Activated CD4-positive, alpha-beta T cell treated with anti-CD3 and anti-CD28 coated beads, Interleukin-2, amount 10 ng/mL, durations not matched to agents 7 days and 5 days (primary cell): ENCODE data around the gene PPEF1. TPM values are rescaled to one million over a fixed set of nuclear protein-coding genes. Genes with fewer than 3 reads are reported as not detected.

Experiments used
- CTCF ChIA-PET: fragments of 350-600 bp; sonication (Branson Sonifier 250); formaldehyde crosslinking; loops from one replicate; lab custom pipeline; 2021; ENCODE audit warnings: antibody characterized with exemption; lab: Charles Lee
- POLR2A ChIA-PET: fragments of 350-600 bp; sonication (Branson Sonifier 250); formaldehyde crosslinking; loops from one replicate; lab custom pipeline; 2021; ENCODE audit warnings: antibody characterized with exemption; lab: Charles Lee
- DNase-seq: peaks from one replicate; pipeline ENCODE4 v3.0.0-alpha.2; 2020
- H3K27ac Mint-ChIP-seq: one replicate; pipeline ENCODE4 v1.8.0; 2021; ENCODE audit warnings: mild to moderate bottlenecking, moderate library complexity, mixed read lengths
- H3K27me3 Mint-ChIP-seq: one replicate; pipeline ENCODE4 v1.8.0; 2021; ENCODE audit warnings: mixed read lengths
- H3K36me3 Mint-ChIP-seq: one replicate; pipeline ENCODE4 v1.8.0; 2021; ENCODE audit warnings: low read depth, mixed read lengths
- H3K4me1 Mint-ChIP-seq: one replicate; pipeline ENCODE4 v1.8.0; 2021; ENCODE audit warnings: mixed read lengths
- H3K4me3 Mint-ChIP-seq: one replicate; pipeline ENCODE4 v1.8.0; 2021; ENCODE audit warnings: mild to moderate bottlenecking, moderate library complexity, mixed read lengths
- H3K9me3 Mint-ChIP-seq: one replicate; pipeline ENCODE4 v1.8.0; 2021; ENCODE audit warnings: mixed read lengths
- total RNA-seq, 2 experiments: library from RNA; stranded (reverse); gene quantifications; one replicate each; pipeline ENCODE4 v1.2.3, GENCODE V29; 2021

PPEF1 gene
- total RNA-seq, 2 experiments from 2014 or later = not detected

GRCh38 chrX:18855919-18856644, 148.6 kb downstream of the PPEF1 start:
- peaks cover 11% of the 10 kb centered on the region for H3K4me1 Mint-ChIP-seq
- POLR2A ChIA-PET = no interaction called here

GRCh38 chrX:18856645-18856997, 149.2 kb downstream of the PPEF1 start:
- Mint-ChIP-seq H3K27ac (no peak overlapping the region), H3K9me3 (no peaks in the 10 kb centered on the region), H3K36me3 (no peaks in the 10 kb centered on the region), H3K27me3 (no peaks in the 10 kb centered on the region), H3K4me3 (no peak overlapping the region), H3K4me1 (peaks cover 11% of the 10 kb centered on the region)
- CTCF ChIA-PET = no interaction called here
- no peak for DNase-seq
- POLR2A ChIA-PET = no interaction called here

More at GRCh38 chrX:18855919-18856644, 148.6 kb downstream of the PPEF1 start:
- no peaks in the 10 kb centered on the region for H3K36me3 Mint-ChIP-seq
- H3K4me3 Mint-ChIP-seq = no peak overlapping the region
- CTCF ChIA-PET = no interaction called here
- H3K27me3 Mint-ChIP-seq = no peaks in the 10 kb centered on the region
- no peak for DNase-seq
- H3K27ac Mint-ChIP-seq = no peak overlapping the region
- no peaks in the 10 kb centered on the region for H3K9me3 Mint-ChIP-seq

GRCh38 chrX:18861511-18861910, 154.1 kb downstream of the PPEF1 start:
- ChIA-PET CTCF (no interaction called here), POLR2A (no interaction called here)
- no peak for DNase-seq
- Mint-ChIP-seq H3K4me1 (peaks cover 2% of the 10 kb centered on the region), H3K27ac (no peak overlapping the region), H3K4me3 (no peak overlapping the region), H3K9me3 (no peaks in the 10 kb centered on the region), H3K36me3 (no peaks in the 10 kb centered on the region), H3K27me3 (no peaks in the 10 kb centered on the region)

GRCh38 chrX:18864390-18864920, 157.0 kb downstream of the PPEF1 start:
- Mint-ChIP-seq H3K36me3 (no peaks in the 10 kb centered on the region), H3K4me3 (no peak overlapping the region), H3K4me1 (no peaks in the 10 kb centered on the region), H3K27me3 (no peaks in the 10 kb centered on the region), H3K27ac (no peak overlapping the region), H3K9me3 (no peaks in the 10 kb centered on the region)
- DNase-seq = no peak
- ChIA-PET POLR2A (no interaction called here), CTCF (no interaction called here)

- no peak overlapping the region for H3K27ac Mint-ChIP-seq
- H3K4me1 Mint-ChIP-seq = no peaks in the 10 kb centered on the region
- no peaks in the 10 kb centered on the region for H3K27me3 Mint-ChIP-seq
- ChIA-PET CTCF (no interaction called here), POLR2A (no interaction called here)
- DNase-seq = no peak
- no peaks in the 10 kb centered on the region for H3K36me3 Mint-ChIP-seq
- no peak overlapping the region for H3K4me3 Mint-ChIP-seq
- no peaks in the 10 kb centered on the region for H3K9me3 Mint-ChIP-seq
Measured at GRCh38 chrX:18871161-18871890, 163.9 kb downstream of the PPEF1 start.

GRCh38 chrX:18871970-18872369, 164.5 kb downstream of the PPEF1 start:
- Mint-ChIP-seq H3K4me3 (no peak overlapping the region), H3K36me3 (no peaks in the 10 kb centered on the region), H3K4me1 (no peaks in the 10 kb centered on the region), H3K9me3 (no peaks in the 10 kb centered on the region), H3K27ac (no peak overlapping the region), H3K27me3 (no peaks in the 10 kb centered on the region)
- no peak for DNase-seq
- ChIA-PET CTCF (no interaction called here), POLR2A (no interaction called here)

GRCh38 chrX:18872621-18873020, 165.2 kb downstream of the PPEF1 start:
- CTCF ChIA-PET = no interaction called here
- no peaks in the 10 kb centered on the region for H3K4me1 Mint-ChIP-seq
- H3K9me3 Mint-ChIP-seq = no peaks in the 10 kb centered on the region
- POLR2A ChIA-PET = no interaction called here
- no peak overlapping the region for H3K27ac Mint-ChIP-seq
- no peaks in the 10 kb centered on the region for H3K36me3 Mint-ChIP-seq
- no peaks in the 10 kb centered on the region for H3K27me3 Mint-ChIP-seq
- H3K4me3 Mint-ChIP-seq = no peak overlapping the region
- DNase-seq = no peak

- DNase-seq = no peak
- Mint-ChIP-seq H3K9me3 (no peaks in the 10 kb centered on the region), H3K36me3 (no peaks in the 10 kb centered on the region), H3K27ac (no peak overlapping the region), H3K4me1 (no peaks in the 10 kb centered on the region), H3K27me3 (no peaks in the 10 kb centered on the region), H3K4me3 (no peak overlapping the region)
- CTCF ChIA-PET = no interaction called here
- POLR2A ChIA-PET = no interaction called here
Measured at GRCh38 chrX:18873189-18873791, 165.8 kb downstream of the PPEF1 start.

- POLR2A ChIA-PET = no interaction called here
- H3K36me3 Mint-ChIP-seq = no peaks in the 10 kb centered on the region
- no peak overlapping the region for H3K27ac Mint-ChIP-seq
- no peaks in the 10 kb centered on the region for H3K9me3 Mint-ChIP-seq
- CTCF ChIA-PET = interaction anchor here (2.3 kb wide), 1 partner anchor 13 kb away, joined by 8 read pairs; no protein-coding TSS in a partner anchor
- H3K27me3 Mint-ChIP-seq = no peaks in the 10 kb centered on the region
- DNase-seq = no peak
- H3K4me1 Mint-ChIP-seq = no peaks in the 10 kb centered on the region
- H3K4me3 Mint-ChIP-seq = no peak overlapping the region
Measured at GRCh38 chrX:18873836-18874235, 166.4 kb downstream of the PPEF1 start.

GRCh38 chrX:18874560-18875255, 167.3 kb downstream of the PPEF1 start:
- CTCF ChIA-PET = interaction anchor here (0.7 to 2.3 kb wide), 2 partner anchors 12 to 418 kb away, joined by 3 to 8 read pairs; no protein-coding TSS in a partner anchor
- Mint-ChIP-seq H3K4me3 (no peak overlapping the region), H3K27me3 (no peaks in the 10 kb centered on the region), H3K4me1 (no peaks in the 10 kb centered on the region), H3K36me3 (no peaks in the 10 kb centered on the region), H3K9me3 (no peaks in the 10 kb centered on the region), H3K27ac (no peak overlapping the region)
- DNase-seq = no peak
- POLR2A ChIA-PET = no interaction called here

- Mint-ChIP-seq H3K4me3 (no peak overlapping the region), H3K36me3 (no peaks in the 10 kb centered on the region), H3K9me3 (no peaks in the 10 kb centered on the region), H3K27me3 (no peaks in the 10 kb centered on the region), H3K4me1 (no peaks in the 10 kb centered on the region), H3K27ac (no peak overlapping the region)
- ChIA-PET CTCF (interaction anchor here (0.7 to 2.3 kb wide), 2 partner anchors 12 to 419 kb away, joined by 3 to 8 read pairs; no protein-coding TSS in a partner anchor), POLR2A (no interaction called here)
- DNase-seq = no peak
Measured at GRCh38 chrX:18875256-18875878, 167.9 kb downstream of the PPEF1 start.

GRCh38 chrX:18877469-18877868, 170.0 kb downstream of the PPEF1 start:
- no peaks in the 10 kb centered on the region for H3K9me3 Mint-ChIP-seq

More at GRCh38 chrX:18877469-18877868, 170.0 kb downstream of the PPEF1 start:
- H3K27ac Mint-ChIP-seq = no peak overlapping the region
- H3K36me3 Mint-ChIP-seq = no peaks in the 10 kb centered on the region
- H3K27me3 Mint-ChIP-seq = no peaks in the 10 kb centered on the region
- DNase-seq = no peak
- H3K4me1 Mint-ChIP-seq = no peaks in the 10 kb centered on the region
- ChIA-PET CTCF (no interaction called here), POLR2A (no interaction called here)
- no peak overlapping the region for H3K4me3 Mint-ChIP-seq
